Activated effector memory CD4-positive, alpha-beta T cell treated with anti-CD3 and anti-CD28 coated beads, Interleukin-2, amount 50 U/mL, for 16 hours (primary cell): ENCODE measurements around the gene KDM4C.
"Not testable (repeated sequence)": the region's sequence is repeated elsewhere in the genome, so short reads cannot be mapped to it uniquely, and the experiment has no call there.

ENCODE experiments used
- DNase-seq: peaks from one replicate; pipeline ENCODE4 v3.0.0-alpha.2; 2020

Gene KDM4C

DNA sequence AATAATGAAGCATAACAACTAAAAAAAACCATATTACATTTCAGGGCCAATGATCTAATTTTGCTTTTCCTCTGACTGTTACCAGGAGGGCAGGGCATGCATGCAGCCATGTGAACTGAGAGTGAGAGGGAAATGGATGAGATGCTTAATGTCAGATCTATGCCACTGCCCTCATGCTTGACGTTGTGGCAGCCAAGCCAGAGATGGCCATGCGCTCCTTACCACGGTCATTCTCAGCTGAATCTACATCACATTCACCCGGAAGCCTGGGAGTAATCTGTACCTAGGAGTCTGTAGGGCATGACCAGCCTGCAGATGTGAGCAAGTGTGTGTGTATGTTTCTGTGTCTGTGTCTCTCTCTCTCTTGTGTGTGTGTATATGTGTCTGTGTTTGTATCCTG lies 183.7 kb downstream of the KDM4C start:
- DNase-seq, result no peak

DNA sequence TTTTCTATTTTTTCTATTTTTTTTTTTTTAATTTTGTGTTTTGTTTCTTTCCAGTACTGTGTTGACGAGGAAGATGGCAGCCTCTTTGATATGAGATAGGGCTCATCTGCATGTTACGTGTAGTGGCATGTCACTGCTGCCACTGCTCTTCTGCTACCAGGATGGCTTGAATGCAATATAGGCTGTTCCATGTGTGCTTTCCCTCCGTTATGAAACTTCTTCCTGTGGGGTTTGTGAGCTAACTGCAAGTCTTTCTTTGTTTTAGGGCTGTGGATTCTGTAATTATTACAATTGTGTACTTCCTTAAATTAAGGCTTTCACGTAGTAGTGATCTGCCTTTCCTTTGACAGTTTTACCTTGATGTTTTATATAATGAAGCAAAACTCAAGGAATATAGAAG lies 184.6 kb downstream of the KDM4C start:
- DNase-seq, result no peak

DNA sequence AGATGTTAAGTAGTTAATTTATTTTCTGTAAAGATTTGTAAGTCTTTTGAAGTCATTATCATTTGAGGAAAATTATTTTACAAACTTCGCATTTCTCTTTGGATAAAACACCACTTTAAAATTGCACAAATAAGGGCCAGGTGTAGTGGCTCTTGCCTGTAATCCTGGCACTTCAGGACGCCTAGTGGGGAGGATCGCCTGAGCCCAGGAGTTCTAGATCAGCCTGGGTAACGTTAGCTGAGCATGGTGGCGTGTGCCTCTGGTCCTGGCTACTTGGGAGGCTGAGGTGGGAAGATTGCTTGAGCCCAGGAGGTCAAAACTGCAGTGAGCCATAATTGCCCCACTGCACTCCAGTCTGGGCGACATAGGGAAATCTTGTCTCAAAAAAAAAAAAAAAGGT lies 185.5 kb downstream of the KDM4C start:
- DNase-seq, result no peak

DNA sequence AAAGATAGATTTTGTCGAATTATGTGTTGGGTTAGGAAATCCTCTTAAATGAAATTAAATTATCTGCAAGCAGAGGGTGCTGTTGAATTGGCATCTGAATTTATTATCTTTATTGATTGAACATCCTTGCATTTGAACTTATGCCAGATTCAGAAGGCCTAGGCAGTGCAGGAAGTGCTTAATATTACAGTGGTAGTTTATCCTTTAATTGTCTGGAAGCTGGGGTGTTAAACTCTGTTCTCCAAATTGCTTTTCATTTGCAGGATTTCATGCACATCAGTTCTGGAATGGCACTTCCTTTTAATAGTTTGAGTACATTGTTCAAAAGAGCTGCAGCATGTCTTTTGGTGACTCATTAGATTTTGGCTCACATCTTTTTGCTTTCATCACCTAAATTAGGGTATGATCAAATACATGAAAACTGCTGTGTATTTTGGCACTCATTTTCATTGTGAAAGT lies 186.3 kb downstream of the KDM4C start:
- no peak for DNase-seq

DNA sequence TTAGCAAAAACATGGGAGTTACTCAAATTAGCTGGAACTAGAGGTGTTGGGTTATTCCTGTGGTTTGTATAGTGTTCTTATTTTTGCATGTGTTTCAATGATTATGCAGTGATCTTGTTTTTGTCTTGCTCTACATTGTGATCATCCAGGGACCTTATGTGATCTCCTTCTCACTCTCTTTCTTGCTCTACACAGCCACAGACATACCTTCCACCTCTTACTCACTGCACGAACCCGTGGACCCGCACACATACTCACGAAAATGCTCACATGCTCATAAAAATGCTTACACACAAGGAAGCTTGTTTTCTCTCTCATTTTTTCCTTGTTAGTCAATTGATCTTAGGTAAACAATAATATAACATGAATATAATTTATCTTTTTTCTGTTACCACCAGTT lies 187.1 kb downstream of the KDM4C start:
- no peak for DNase-seq

DNA sequence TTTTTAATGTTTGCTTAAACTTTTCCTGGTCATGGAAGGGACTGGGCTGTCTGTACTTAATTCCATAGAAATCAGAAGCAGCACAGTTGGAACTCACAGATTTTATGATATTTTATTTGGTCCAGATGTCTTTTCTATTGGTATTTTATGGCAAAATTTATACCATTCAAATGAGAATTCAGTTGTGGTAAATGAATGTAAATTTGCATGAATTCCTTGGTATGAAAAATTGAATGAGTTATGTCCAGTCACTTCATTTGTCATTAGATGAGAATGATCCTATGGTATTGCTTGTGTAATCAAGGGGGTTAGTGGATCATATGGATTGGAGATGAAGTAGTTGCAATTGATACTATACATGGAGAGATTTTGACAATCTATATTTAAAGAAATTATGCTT lies 188.0 kb downstream of the KDM4C start:
- DNase-seq, result no peak

DNA sequence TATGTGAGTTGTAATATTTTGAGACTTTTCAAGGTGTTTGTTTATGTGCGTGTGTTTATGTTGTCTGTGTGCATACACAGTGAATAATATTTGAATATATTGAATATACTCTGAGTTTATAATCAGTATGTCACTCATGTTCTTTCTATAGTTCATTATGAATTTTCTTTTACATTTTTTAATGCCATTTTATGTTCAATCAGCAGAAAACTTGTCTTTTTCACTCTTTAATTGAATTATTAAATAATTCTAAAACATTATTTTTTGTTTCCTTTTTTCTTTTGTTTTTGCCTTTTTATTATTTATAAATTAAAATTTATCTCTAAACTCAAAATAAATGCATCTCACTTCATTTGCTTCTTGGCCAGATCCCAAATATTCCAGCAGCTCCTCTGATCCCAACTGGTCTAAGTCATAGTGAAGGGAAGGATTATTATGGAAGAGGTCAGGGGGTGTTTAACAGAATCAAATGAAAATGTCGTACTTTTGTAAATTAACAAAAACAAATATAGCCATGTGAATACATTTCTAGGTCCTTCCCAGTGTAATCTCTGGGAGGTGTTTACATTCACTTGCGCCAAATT lies 188.9 kb downstream of the KDM4C start:
- no peak for DNase-seq

DNA sequence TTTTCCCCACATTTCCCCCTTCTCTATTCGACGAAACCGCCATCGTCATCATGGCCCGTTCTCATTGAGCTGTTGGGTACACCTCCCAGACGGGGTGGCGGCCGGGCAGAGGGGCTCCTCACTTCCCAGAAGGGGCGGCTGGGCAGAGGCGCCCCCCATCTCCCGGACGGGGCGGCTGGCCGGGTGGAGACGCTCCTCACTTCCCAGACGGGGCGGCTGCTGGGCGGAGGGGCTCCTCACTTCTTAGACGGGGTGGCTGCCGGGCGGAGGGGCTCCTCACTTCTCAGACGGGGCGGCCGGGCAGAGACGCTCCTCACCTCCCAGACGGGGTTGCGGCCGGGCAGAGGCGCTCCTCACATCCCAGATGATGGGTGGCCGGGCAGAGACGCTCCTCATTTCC lies 191.1 kb downstream of the KDM4C start:
- not testable (repeated sequence) for DNase-seq

DNA sequence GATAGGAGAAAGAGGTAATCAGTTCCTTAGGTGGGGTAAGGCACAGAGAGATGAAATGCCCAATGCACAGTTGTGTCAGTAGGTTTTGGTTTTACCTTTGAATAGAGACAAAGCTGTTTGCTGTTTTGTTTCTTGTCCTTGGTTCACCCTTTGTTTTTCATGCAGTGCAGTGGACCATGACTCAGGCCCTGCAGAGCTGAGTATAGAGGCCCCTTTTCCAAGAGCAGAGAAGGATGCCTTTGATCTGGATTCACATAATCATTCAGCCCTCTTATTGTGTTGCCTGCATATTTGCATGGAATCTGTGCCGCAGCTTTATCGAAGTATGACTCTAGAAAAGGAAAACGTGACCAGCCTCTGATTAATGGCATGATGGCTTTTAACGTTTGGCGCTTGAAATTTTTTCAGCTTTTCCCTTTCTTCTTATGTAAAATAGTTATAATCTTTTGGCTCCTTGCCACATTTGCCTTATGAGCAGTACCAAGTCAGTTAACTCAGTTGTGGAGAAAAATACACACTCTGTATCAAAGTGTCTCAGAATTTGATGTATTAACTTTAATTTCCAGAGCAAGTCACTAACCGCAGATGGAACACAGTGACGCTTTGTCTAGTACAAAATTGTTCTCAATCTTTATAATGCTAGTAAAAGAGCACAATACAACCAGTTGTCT lies 197.6 kb downstream of the KDM4C start:
- no peak for DNase-seq

DNA sequence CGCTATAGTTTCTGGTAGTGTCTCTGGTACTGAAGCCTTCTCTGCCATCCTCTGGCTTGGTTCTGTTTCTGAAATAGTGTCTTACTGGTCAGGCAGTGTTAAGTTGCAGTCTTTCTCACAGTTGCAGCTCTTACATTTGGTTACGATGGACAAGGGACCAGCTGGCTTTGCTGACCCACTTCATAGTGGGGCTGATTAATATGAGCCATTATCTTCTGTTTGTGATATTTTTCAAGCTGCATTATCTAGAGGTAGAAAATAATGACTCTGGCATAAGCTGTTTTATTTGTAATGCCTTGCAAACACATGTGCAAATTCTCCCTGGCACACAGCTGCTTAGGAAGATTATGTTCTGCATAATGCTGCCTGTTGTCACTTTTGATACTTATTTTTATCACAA lies 199.1 kb downstream of the KDM4C start:
- DNase-seq, result no peak

DNA sequence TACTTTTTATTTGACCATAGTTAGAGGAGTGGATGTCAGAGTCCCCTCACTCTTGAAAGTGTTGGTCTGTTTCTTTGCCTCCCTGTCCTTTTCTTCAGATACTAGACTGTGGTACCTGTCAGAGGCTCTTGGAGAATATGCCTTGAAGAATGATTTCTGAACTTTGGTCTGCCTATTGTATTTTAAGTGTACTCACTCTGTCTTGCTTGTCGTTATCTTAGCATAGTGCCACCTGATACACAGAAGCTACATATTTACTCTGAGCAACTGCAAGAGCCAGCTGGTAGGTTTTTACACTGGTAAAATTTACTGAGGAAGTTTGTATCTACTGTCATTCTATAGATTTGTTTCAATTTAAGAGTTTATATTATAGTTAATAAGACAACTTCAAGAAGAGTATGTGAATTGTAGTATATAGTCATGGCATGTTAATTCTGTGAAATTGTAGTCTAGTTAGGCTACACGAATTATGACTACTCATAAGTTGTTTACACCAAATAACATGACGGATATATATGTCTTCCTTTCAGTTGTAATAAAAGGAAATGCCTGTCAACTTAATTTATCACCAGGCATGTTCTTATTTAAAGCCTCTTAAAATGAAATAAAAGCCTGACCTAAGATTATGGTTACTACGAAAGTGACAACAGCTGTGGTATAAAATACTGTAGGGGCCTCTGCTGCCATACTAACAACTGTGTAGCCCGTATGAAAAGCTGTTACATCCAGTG lies 201.7 kb downstream of the KDM4C start:
- no peak for DNase-seq

DNA sequence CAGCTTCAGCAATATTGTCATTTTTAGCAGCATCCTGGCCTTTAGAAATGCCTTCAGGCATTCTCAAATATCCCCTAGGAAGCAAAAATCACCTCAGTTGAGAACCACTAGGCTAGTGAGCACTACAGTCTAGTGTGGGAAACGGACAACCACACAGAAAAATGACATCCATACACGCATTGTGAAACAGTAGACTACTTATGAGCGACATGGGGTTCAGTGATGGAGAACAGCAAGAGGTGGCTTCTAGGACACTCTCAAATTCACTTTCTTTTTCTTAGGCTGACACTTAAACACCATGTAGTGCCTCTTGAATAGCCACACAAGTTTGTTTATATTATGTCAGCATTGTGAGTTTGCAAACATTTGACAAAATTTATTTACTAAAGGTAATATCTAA lies 203.0 kb downstream of the KDM4C start:
- no peak for DNase-seq

DNA sequence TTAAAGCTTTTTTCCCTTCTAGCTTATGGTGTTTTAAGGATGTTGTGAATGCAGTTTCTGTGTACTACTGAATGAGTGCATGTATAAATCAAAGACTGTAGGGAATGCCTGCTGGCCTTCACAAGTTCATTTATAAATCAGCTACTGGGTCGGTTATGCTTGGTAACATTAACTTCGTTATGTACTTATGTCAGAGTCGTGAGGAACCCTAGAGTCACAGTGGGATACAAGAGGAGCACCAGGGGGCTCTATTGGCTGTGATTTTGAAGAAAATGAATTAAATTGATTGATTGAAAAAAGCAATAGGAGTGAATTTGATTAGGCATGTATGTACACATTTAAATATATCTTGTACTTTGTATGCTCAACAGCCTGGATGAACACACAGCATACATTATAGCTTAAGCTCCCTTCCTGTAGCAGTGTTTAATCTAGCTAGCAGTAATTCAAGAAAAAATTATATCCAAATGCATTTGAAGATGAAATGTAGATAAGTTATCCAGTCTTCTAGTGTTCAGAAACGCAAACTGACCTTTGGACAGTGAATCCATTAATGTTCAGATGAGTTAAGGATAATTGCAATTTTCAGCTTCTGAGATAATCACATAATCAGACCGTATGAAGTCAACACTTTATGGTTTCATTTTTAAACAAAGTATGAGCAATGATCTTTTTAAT lies 204.2 kb downstream of the KDM4C start:
- no peak for DNase-seq

DNA sequence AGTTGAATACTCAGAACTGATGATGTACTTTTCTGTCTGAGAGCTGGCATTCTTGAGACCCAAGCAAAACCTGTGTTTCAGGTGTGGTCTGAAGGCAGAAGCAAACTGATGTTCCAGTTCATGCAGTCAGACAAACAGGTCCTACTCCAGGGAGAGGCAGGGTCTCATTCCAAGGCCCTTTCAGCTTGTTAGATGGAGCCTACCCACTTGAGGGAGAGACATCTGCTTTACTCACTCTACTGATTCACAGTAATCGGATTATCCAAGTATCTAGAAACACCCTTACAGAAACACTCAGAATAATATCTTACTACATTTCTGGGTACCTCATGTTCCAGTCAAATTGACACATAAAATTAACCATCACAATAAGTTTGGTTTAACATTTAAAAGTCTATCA lies 207.8 kb downstream of the KDM4C start:
- DNase-seq, result no peak

DNA sequence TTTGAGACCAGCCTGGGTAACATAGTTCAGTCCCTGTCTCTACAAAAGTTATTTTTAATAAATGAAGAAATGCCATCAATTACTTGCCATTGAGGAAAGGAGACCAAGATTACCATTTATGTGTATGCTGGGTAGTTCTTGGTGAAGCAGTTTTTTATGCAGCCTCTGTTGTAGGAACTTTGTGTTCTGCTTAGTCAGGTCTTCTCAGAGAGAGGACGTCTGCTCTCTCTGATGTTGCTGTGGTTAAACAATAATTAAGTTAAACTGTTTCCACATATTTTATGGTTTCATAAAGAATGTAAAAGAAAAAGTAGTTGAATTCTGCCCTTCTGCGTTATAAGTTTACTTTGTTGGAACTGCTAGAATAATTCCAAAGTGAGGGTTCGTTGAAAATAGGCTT lies 210.5 kb downstream of the KDM4C start:
- DNase-seq, result no peak

DNA sequence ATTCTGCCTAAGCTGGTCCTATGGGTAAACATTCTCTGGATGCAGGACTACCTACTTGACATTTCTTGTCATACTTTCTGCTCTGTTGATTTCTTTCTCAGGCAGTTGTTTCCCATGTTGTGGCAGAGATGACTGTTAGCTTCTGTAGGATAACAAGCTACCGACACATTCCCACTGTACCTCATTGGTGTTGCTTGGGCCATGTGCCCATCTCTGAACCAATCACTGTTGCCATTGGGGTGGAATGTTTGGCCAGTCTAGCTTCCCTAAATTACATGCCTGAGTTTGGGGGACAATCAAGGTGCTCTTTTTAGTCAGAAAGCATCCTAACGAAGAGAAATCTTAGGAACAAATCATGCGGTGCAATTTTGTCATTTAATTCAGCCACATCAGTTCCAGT lies 212.0 kb downstream of the KDM4C start:
- DNase-seq, result no peak

DNA sequence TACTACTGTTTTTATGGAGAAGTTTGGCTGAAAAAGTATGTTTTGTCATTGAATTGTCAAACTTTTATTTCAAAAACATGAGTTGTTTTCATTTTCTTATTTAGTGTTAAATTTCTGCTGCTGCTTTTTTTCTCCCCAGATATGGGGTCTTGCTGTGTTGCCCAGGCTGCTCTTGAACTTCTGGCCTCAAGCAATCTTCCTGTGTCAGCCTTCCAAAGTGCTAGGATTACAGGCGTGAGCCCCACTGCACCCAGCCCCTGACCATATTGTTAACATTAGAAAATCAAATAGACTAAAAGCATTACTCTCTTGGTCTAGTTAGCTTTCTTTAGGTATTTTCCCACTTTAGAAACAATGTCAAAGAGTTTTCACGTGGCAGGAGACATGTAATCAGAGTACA lies 215.3 kb downstream of the KDM4C start:
- DNase-seq, result no peak

DNA sequence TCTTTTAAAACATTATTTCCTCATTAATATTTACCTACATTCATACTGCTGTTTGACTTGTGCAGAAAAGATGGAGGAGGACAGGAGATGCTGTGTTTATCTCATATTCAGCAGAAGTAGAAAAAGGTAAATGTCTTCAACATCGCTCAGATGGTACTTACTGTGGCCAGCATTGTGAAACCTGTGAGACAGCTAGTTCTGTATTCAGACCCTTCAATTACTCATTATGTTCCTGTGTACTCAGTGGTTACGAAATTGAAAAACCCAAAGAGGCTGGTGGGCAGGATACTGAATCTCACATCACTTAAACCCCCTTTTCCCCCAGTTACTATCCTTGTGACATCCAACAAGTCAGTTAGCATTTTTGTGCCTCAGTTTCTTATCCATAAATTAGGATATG lies 216.0 kb downstream of the KDM4C start:
- no peak for DNase-seq

DNA sequence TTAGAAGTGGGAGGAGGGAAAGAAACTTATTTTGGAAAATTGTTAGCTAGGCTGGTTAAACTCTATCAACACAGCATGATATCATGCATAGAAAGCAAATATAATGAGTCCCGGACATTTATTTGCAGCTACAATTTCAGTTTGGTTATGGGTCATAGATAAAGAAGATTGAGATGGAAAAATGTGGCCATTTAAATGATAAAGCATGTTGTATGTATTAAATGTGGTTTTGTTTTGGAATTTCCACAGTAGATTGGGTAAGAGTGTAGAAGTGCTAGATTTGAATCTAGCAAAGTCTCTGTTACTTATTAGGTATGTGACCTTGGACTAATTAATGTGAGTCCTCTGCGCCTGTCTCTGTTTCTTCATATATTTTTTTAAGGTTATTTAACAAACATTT lies 217.4 kb downstream of the KDM4C start:
- DNase-seq, result no peak

DNA sequence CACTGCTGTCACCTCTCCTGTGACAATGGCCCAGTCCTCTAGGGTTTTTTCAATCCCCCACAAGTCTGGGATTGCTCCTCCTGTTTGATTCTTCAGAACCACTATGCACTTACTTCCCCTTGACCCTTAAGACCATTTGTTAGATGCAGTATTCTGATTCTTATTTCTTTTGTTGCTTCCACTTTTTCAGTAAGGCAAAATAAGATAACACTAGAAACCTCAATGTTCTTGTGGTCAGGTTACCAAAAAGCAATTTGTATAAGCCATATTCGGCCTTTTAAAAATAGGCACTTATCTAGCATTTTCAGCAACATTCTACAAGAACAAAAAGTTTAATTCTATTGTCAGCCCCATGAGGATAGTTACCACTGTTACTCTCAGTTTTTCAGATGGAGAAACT lies 220.0 kb downstream of the KDM4C start:
- no peak for DNase-seq

DNA sequence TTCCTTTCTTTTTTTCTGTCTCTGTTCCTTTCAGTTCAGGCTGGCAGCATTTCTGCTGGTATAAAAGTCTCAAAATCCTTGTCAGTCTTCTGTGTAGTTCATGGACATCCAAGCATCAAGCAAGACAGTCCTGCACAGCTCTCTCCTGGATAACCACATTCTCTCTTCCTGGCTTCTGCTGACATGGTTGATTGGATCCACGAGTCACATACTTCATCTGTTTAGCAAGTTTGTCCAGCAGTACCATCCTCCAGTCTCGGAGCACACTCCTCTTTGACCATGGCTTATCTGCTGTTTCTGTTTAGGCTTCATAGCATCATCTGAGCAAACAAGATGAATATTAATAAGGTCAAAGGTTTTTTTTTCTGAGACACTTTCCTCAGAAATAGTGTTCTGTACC lies 220.8 kb downstream of the KDM4C start:
- DNase-seq, result no peak

DNA sequence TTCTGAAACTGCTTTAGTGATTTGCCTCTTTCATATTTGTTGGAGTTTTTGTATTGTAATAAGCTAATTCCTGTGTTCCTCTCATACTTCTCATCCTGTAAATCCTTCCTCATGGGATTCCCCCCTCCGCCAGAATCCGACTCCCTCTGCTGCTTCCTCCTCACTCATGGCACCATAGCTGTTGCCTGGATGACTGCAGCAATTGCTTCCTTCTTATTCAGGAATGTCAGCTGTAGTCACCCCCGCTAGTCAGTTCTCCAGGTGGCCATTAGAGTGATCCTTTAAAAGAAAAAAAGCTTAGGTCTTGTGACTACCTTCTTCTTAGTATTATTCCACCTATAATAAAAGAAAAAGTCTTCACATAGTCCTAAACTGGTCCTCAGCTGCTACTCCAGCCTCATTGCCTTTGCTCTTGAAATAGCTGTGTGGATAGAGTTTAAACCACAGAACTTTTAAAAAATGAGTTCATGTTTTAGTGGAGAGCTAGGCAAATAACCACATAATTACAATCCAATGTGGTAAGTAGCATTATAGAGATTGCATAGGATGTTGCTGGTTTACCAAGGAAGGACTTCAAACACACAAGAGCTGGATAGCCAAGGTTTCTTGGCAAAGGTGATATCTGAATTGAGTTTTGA lies 227.3 kb downstream of the KDM4C start:
- no peak for DNase-seq

DNA sequence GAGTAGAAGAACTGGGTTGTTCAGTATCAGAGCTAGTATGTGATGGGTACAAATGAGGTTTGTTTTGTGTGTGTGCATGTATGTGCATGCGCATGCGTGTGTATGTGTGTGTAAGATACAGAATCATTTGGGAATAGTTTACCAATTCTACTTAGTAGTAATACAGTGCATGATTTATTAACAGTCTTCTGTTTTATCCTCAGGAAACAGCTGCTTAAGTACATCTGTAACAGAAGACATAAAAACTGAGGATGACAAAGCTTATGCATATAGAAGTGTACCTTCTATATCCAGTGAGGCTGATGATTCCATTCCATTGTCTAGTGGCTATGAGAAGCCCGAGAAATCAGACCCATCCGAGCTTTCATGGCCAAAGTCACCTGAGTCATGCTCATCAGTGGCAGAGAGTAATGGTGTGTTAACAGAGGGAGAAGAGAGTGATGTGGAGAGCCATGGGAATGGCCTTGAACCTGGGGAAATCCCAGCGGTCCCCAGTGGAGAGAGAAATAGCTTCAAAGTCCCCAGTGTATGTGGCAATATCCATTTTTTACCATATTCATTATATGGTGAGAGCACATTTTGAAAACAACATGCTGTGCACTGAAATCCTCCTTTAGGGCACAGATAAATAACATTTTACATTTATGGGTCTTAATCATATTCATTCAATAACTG lies 228.5 kb downstream of the KDM4C start:
- no peak for DNase-seq
